Hepatocyte (in vitro differentiated cells): ENCODE results near the gene CRYBG3.

Experiments used
- CTCF ChIP-seq: fragments of 200-600 bp; sonication (generic); IDR thresholded peaks from 2 replicates; pipeline ENCODE4 v1.5.1; 2016; ENCODE audit warnings: antibody characterized with exemption, mild to moderate bottlenecking; ENCODE audit not compliant: poor library complexity
- EZH2phosphoT487 ChIP-seq: fragments of 200-600 bp; sonication (generic); IDR thresholded peaks from one replicate; pipeline ENCODE4 v1.6.1; 2018; ENCODE audit warnings: antibody characterized with exemption, mild to moderate bottlenecking, low read depth, moderate library complexity; ENCODE audit not compliant: unreplicated experiment, severe bottlenecking

- TF ChIP-seq CTCF: no peak
- no peak for TF ChIP-seq EZH2phosphoT487
Observed at GRCh38 chr3:97871801-97872524, 50.2 kb downstream of the CRYBG3 start.
